ENCODE measurements around the gene LCN10. TPM values are rescaled to one million over a fixed set of nuclear protein-coding genes. Genes with fewer than 3 reads are reported as not detected.

Gene LCN10
- polyA plus RNA-seq, 3 donors, result 0.16 TPM; not detected in 2

DNA sequence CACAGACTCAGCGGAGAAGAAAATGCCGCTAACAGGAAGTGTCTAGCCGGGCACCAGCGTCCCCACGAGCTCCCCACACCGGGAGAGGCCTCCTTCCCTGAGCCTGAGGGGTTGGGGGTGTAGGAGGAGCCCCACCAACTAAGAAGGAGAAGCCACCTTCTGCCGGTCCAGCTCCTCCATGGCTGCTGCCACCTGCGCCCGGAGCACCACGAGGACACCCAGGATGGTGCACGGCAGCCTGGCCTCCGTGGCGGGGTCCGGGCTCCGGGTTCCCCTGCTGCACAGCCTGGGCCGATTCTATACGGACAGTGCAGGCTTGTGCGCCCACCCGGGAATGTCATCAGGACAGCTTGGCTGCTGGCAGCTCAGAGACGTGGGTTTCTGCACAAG lies 15.0 kb upstream of the LCN10 start:
- WGBS (ENCODE audit: insufficient coverage), result 92% methylated on average over 20 of the region's 20 CpGs
- no peaks in the 10 kb centered on the region for H3K27me3 ChIP-seq (ENCODE audit: control insufficient read depth in 2 of 2, insufficient read depth in 2 of 2, low read length in 2 of 2)
- DNase-seq, result no peak
- no peaks in the 10 kb centered on the region for H3K4me1 ChIP-seq (ENCODE audit: control insufficient read depth in 1 of 2, insufficient read depth in 2 of 2, low read length in 2 of 2)
- no peak overlapping the region for H3K9ac ChIP-seq (ENCODE audit: insufficient read depth, low read length, poor library complexity, severe bottlenecking)
- H2AFZ ChIP-seq (ENCODE audit: insufficient read depth, low read depth, low read length, poor library complexity, severe bottlenecking), result no peak overlapping the region
- H3K4me1 Mint-ChIP-seq, result peaks cover 5% of the 10 kb centered on the region
- H3K27me3 Mint-ChIP-seq (ENCODE audit: low read depth in 3 of 3), result peaks cover 0 to 6% (median 4%) of the 10 kb centered on the region in 3 donors
- H3K79me2 ChIP-seq (ENCODE audit: insufficient read depth, low read length), result no peaks in the 10 kb centered on the region
- peak overlapping the region in 1 of 7 donors; percentile 38 for H3K27ac Mint-ChIP-seq
- H3K9me3 Mint-ChIP-seq, result peaks cover 10 to 24% (median 19%) of the 10 kb centered on the region in 7 donors
- TF ChIP-seq, protein P1, sequence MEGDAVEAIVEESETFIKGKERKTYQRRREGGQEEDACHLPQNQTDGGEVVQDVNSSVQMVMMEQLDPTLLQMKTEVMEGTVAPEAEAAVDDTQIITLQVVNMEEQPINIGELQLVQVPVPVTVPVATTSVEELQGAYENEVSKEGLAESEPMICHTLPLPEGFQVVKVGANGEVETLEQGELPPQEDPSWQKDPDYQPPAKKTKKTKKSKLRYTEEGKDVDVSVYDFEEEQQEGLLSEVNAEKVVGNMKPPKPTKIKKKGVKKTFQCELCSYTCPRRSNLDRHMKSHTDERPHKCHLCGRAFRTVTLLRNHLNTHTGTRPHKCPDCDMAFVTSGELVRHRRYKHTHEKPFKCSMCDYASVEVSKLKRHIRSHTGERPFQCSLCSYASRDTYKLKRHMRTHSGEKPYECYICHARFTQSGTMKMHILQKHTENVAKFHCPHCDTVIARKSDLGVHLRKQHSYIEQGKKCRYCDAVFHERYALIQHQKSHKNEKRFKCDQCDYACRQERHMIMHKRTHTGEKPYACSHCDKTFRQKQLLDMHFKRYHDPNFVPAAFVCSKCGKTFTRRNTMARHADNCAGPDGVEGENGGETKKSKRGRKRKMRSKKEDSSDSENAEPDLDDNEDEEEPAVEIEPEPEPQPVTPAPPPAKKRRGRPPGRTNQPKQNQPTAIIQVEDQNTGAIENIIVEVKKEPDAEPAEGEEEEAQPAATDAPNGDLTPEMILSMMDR (IDR thresholded peaks at IDR 0.05), result no peak
- intact Hi-C loops (cut with micrococcal nuclease), result no loop called here
- peaks cover 0 to 4% of the 10 kb centered on the region in 2 donors for H3K36me3 Mint-ChIP-seq
- H3K4me2 ChIP-seq (replicated peaks; ENCODE audit: extremely low read depth, low read length, poor library complexity, severe bottlenecking), result no peak overlapping the region
- no peaks in the 10 kb centered on the region for H4K20me1 ChIP-seq (ENCODE audit: insufficient read depth, low read length)
- H3K4me3 ChIP-seq (replicated peaks in 1 of 3; ENCODE audit: low read depth in 2 of 3, low read length in 3 of 3), result no peak overlapping the region
- H3K9me3 ChIP-seq (replicated peaks in 1 of 2; ENCODE audit: control insufficient read depth in 1 of 2, insufficient read depth in 1 of 2, low read length in 2 of 2), result peaks cover 10 to 27% of the 10 kb centered on the region in 2 donors
- no peak overlapping the region for H3K4me3 Mint-ChIP-seq
- no peak overlapping the region for H3K27ac ChIP-seq (ENCODE audit: low read depth in 1 of 2, low read length in 2 of 2)
- H3K36me3 ChIP-seq (replicated peaks in 1 of 2; ENCODE audit: control insufficient read depth in 1 of 2, insufficient read depth in 2 of 2, low read length in 2 of 2), result no peaks in the 10 kb centered on the region

DNA sequence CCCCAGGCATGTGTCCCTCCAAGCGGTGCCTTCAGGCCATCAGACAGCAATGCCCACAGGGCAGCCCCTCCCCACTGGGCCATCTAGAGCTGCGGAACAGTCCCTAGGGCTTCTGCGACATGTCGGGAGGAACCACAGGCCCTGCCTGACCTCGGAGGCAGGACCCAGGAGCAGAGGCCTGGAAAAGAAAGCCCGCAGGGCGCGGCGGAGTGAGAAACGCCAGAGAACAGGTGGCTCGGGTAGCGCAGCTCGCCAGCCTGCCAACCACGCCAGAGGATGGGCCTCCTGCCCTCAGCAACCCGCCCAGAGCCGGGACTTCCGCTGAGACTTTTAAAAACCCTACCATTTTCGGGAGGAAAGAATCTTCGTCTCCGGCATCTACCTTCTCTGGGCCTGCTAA lies 14.6 kb upstream of the LCN10 start:
- Histone ChIP-seq H2AFZ (ENCODE audit: insufficient read depth, low read depth, low read length, poor library complexity, severe bottlenecking) (no peak overlapping the region), H3K79me2 (ENCODE audit: insufficient read depth, low read length) (no peaks in the 10 kb centered on the region), H3K36me3 (replicated peaks in 1 of 2; ENCODE audit: control insufficient read depth in 1 of 2, insufficient read depth in 2 of 2, low read length in 2 of 2) (no peaks in the 10 kb centered on the region), H3K4me2 (replicated peaks; ENCODE audit: extremely low read depth, low read length, poor library complexity, severe bottlenecking) (no peak overlapping the region), H3K9ac (ENCODE audit: insufficient read depth, low read length, poor library complexity, severe bottlenecking) (no peak overlapping the region), H3K27ac (ENCODE audit: low read depth in 1 of 2, low read length in 2 of 2) (no peak overlapping the region), H4K20me1 (ENCODE audit: insufficient read depth, low read length) (no peaks in the 10 kb centered on the region), H3K4me1 (ENCODE audit: control insufficient read depth in 1 of 2, insufficient read depth in 2 of 2, low read length in 2 of 2) (no peaks in the 10 kb centered on the region), H3K4me3 (replicated peaks in 1 of 3; ENCODE audit: low read depth in 2 of 3, low read length in 3 of 3) (no peak overlapping the region), H3K27me3 (ENCODE audit: control insufficient read depth in 2 of 2, insufficient read depth in 2 of 2, low read length in 2 of 2) (no peaks in the 10 kb centered on the region), H3K9me3 (replicated peaks in 1 of 2; ENCODE audit: control insufficient read depth in 1 of 2, insufficient read depth in 1 of 2, low read length in 2 of 2) (peaks cover 13 to 27% of the 10 kb centered on the region in 2 donors)
- Mint-ChIP-seq H3K27me3 (ENCODE audit: low read depth in 3 of 3) (peaks cover 0 to 9% (median 4%) of the 10 kb centered on the region in 3 donors), H3K4me1 (peaks cover 5% of the 10 kb centered on the region), H3K4me3 (no peak overlapping the region), H3K9me3 (peaks cover 15 to 28% (median 23%) of the 10 kb centered on the region in 7 donors), H3K27ac (peak overlapping the region in 1 of 7 donors; percentile 38), H3K36me3 (peaks cover 0 to 4% of the 10 kb centered on the region in 2 donors)
- intact Hi-C loops (cut with micrococcal nuclease), result no loop called here
- 96% methylated on average over 16 of the region's 20 CpGs for WGBS (ENCODE audit: insufficient coverage)
- TF ChIP-seq, protein P1 (IDR thresholded peaks at IDR 0.05), result no peak
- DNase-seq, result no peak

All from CD14-positive monocyte (primary cell).